ENCODE results near the gene INTS7. TPM values are rescaled to one million over a fixed set of nuclear protein-coding genes. Genes with fewer than 3 reads are reported as not detected.
"Not testable (repeated sequence)": the region's sequence is repeated elsewhere in the genome, so short reads cannot be mapped to it uniquely, and the experiment has no call there.

Gene INTS7
- total RNA-seq, 2 experiments from 2014 or later = 23.7 to 28.6 TPM

- ChIA-PET CTCF (no interaction called here), POLR2A (no interaction called here)
- no peak for ATAC-seq
- Mint-ChIP-seq H3K36me3 (ENCODE audit: low read depth) (no peaks in the 10 kb centered on the region), H3K27me3 (peaks cover 20% of the 10 kb centered on the region), H3K27ac (no peak overlapping the region), H3K9me3 (ENCODE audit: low read depth) (no peaks in the 10 kb centered on the region), H3K4me3 (no peak overlapping the region), H3K4me1 (no peaks in the 10 kb centered on the region)
- intact Hi-C loops (cut with DNase I, micrococcal nuclease) = no loop called here
- DNase-seq = no peak
Measured at GRCh38 chr1:211918843-211919414, 116.4 kb downstream of the INTS7 start.

GRCh38 chr1:211916458-211916857 lies 118.9 kb downstream of the INTS7 start:
- H3K4me3 Mint-ChIP-seq; H3K9me3 Mint-ChIP-seq (ENCODE audit: low read depth); DNase-seq; H3K4me1 Mint-ChIP-seq; H3K27ac Mint-ChIP-seq; H3K36me3 Mint-ChIP-seq (ENCODE audit: low read depth); POLR2A ChIA-PET; ATAC-seq; intact Hi-C loops (cut with DNase I, micrococcal nuclease); CTCF ChIA-PET: not testable (repeated sequence)
- H3K27me3 Mint-ChIP-seq = peaks cover 16% of the 10 kb centered on the region

- ATAC-seq (no peak), DNase-seq (no peak)
- H3K9me3 Mint-ChIP-seq (ENCODE audit: low read depth) = no peaks in the 10 kb centered on the region
- H3K4me1 Mint-ChIP-seq = no peaks in the 10 kb centered on the region
- H3K27me3 Mint-ChIP-seq = peaks cover 16% of the 10 kb centered on the region
- H3K27ac Mint-ChIP-seq = no peak overlapping the region
- intact Hi-C loops (cut with DNase I, micrococcal nuclease) = no loop called here
- ChIA-PET POLR2A (no interaction called here), CTCF (interaction anchor here (0.6 to 1.2 kb wide), 2 partner anchors 28 to 219 kb away, joined by 3 to 5 read pairs; no protein-coding TSS in a partner anchor)
- H3K36me3 Mint-ChIP-seq (ENCODE audit: low read depth) = no peaks in the 10 kb centered on the region
- no peak overlapping the region for H3K4me3 Mint-ChIP-seq
Measured at GRCh38 chr1:211915924-211916323, 119.4 kb downstream of the INTS7 start.

- ChIA-PET POLR2A (interaction anchor here (0.7 kb wide), 1 partner anchor 81 kb away, joined by 3 read pairs; no protein-coding TSS in a partner anchor), CTCF (no interaction called here)
- Mint-ChIP-seq H3K4me1 (no peaks in the 10 kb centered on the region), H3K4me3 (no peak overlapping the region), H3K27me3 (peaks cover 17% of the 10 kb centered on the region), H3K9me3 (ENCODE audit: low read depth) (no peaks in the 10 kb centered on the region), H3K36me3 (ENCODE audit: low read depth) (no peaks in the 10 kb centered on the region), H3K27ac (no peak overlapping the region)
- no peak for ATAC-seq
- DNase-seq = no peak
- intact Hi-C loops (cut with DNase I, micrococcal nuclease) = no loop called here
Measured at GRCh38 chr1:211912844-211913432, 122.4 kb downstream of the INTS7 start.

- H3K4me3 Mint-ChIP-seq = no peak overlapping the region
- CTCF ChIA-PET = interaction anchor here (0.5 kb wide), 1 partner anchor 75 kb away, joined by 3 read pairs; no protein-coding TSS in a partner anchor
- peaks cover 15% of the 10 kb centered on the region for H3K27me3 Mint-ChIP-seq
- no peaks in the 10 kb centered on the region for H3K9me3 Mint-ChIP-seq (ENCODE audit: low read depth)
- no peak overlapping the region for H3K27ac Mint-ChIP-seq
- intact Hi-C loops (cut with DNase I, micrococcal nuclease) = no loop called here
- POLR2A ChIA-PET = no interaction called here
- no peaks in the 10 kb centered on the region for H3K36me3 Mint-ChIP-seq (ENCODE audit: low read depth)
- ATAC-seq (no peak), DNase-seq (no peak)
- no peaks in the 10 kb centered on the region for H3K4me1 Mint-ChIP-seq
Measured at GRCh38 chr1:211912038-211912437, 123.3 kb downstream of the INTS7 start.

GRCh38 chr1:211910913-211911485 lies 124.4 kb downstream of the INTS7 start:
- H3K4me1 Mint-ChIP-seq = no peaks in the 10 kb centered on the region
- POLR2A ChIA-PET = no interaction called here
- intact Hi-C loops (cut with DNase I, micrococcal nuclease) = no loop called here
- DNase-seq (no peak), ATAC-seq (no peak)
- CTCF ChIA-PET = no interaction called here
- H3K27ac Mint-ChIP-seq = no peak overlapping the region
- H3K36me3 Mint-ChIP-seq (ENCODE audit: low read depth) = no peaks in the 10 kb centered on the region
- no peaks in the 10 kb centered on the region for H3K9me3 Mint-ChIP-seq (ENCODE audit: low read depth)
- peaks cover 12% of the 10 kb centered on the region for H3K27me3 Mint-ChIP-seq
- H3K4me3 Mint-ChIP-seq = no peak overlapping the region

GRCh38 chr1:211910113-211910884 lies 125.1 kb downstream of the INTS7 start:
- ATAC-seq = no peak

GRCh38 chr1:211909395-211909794 lies 126.0 kb downstream of the INTS7 start:
- intact Hi-C loops (cut with DNase I, micrococcal nuclease) = no loop called here
- Mint-ChIP-seq H3K9me3 (ENCODE audit: low read depth) (no peaks in the 10 kb centered on the region), H3K27ac (no peak overlapping the region), H3K27me3 (peaks cover 14% of the 10 kb centered on the region), H3K4me1 (no peaks in the 10 kb centered on the region), H3K36me3 (ENCODE audit: low read depth) (no peaks in the 10 kb centered on the region), H3K4me3 (no peak overlapping the region)
- no peak for DNase-seq
- ATAC-seq = no peak
- ChIA-PET POLR2A (no interaction called here), CTCF (no interaction called here)

More at GRCh38 chr1:211910113-211910884, 125.1 kb downstream of the INTS7 start:
- Mint-ChIP-seq H3K36me3 (ENCODE audit: low read depth) (no peaks in the 10 kb centered on the region), H3K27ac (no peak overlapping the region), H3K4me3 (no peak overlapping the region), H3K9me3 (ENCODE audit: low read depth) (no peaks in the 10 kb centered on the region), H3K27me3 (peaks cover 14% of the 10 kb centered on the region), H3K4me1 (no peaks in the 10 kb centered on the region)
- CTCF ChIA-PET = no interaction called here
- POLR2A ChIA-PET = no interaction called here
- no peak for DNase-seq
- intact Hi-C loops (cut with DNase I, micrococcal nuclease) = no loop called here

GRCh38 chr1:211908951-211909350 lies 126.4 kb downstream of the INTS7 start:
- intact Hi-C loops (cut with DNase I, micrococcal nuclease) = no loop called here
- no peaks in the 10 kb centered on the region for H3K36me3 Mint-ChIP-seq (ENCODE audit: low read depth)
- no peaks in the 10 kb centered on the region for H3K9me3 Mint-ChIP-seq (ENCODE audit: low read depth)
- CTCF ChIA-PET = no interaction called here
- POLR2A ChIA-PET = no interaction called here
- DNase-seq (no peak), ATAC-seq (no peak)
- peaks cover 14% of the 10 kb centered on the region for H3K27me3 Mint-ChIP-seq
- H3K4me1 Mint-ChIP-seq = no peaks in the 10 kb centered on the region
- H3K27ac Mint-ChIP-seq = no peak overlapping the region
- no peak overlapping the region for H3K4me3 Mint-ChIP-seq

GRCh38 chr1:211908453-211908852 lies 126.9 kb downstream of the INTS7 start:
- ChIA-PET POLR2A (no interaction called here), CTCF (no interaction called here)
- intact Hi-C loops (cut with DNase I, micrococcal nuclease) = no loop called here
- Mint-ChIP-seq H3K4me3 (no peak overlapping the region), H3K36me3 (ENCODE audit: low read depth) (no peaks in the 10 kb centered on the region), H3K27ac (no peak overlapping the region), H3K9me3 (ENCODE audit: low read depth) (no peaks in the 10 kb centered on the region), H3K4me1 (no peaks in the 10 kb centered on the region), H3K27me3 (peaks cover 14% of the 10 kb centered on the region)
- DNase-seq (no peak), ATAC-seq (no peak)

- Mint-ChIP-seq H3K9me3 (ENCODE audit: low read depth) (peaks cover 4% of the 10 kb centered on the region), H3K27me3 (peaks cover 7% of the 10 kb centered on the region), H3K36me3 (ENCODE audit: low read depth) (no peaks in the 10 kb centered on the region), H3K4me1 (no peaks in the 10 kb centered on the region), H3K4me3 (no peak overlapping the region), H3K27ac (no peak overlapping the region)
- DNase-seq = no peak
- POLR2A ChIA-PET = no interaction called here
- CTCF ChIA-PET = no interaction called here
- ATAC-seq = no peak
- intact Hi-C loops (cut with DNase I, micrococcal nuclease) = no loop called here
Measured at GRCh38 chr1:211903490-211904245, 131.7 kb downstream of the INTS7 start.
